Fibroblast of skin of right biceps (primary cell): ENCODE data around the gene RAB6A.
A peak's percentile ranks its signal among the peaks of the same experiment; 100 is the strongest.

Experiments used
- DNase-seq: peaks from one replicate; pipeline ENCODE4 v3.0.0-alpha.2; 2013

Gene RAB6A

DNA sequence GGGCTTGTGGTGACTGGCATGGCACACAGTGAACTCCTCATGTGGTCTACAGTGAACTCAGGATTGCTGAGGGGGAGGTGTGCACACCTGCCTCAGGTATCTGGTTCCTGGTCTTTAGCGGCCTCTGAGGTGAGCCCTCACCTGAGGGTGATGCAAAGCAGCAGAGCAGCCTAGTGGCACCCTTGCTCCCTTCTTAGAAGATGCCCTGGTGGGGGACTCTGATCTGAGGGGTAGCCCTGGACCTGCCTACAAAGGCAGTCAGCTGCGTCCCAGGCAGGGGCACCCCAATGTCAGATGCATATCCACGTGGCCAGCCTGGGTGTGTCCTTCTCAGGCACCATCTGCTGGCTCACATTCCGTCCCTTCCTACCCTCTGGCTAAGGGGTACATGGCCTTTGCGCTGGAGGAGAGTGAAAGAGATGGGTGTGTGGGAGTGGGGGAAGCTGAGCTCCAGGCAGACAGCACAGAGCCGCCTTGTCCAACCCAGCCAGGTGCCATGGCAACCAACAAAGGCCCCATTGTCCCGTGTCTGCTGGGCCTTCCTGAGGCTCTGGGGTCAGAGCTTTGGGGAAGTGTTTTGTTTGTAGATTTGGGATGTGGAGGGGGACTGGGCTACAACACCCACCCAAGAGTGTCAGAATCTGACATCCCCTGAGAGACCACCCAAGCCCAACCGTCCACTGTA, 108.7 kb downstream of the RAB6A start:
- no peak for DNase-seq

DNA sequence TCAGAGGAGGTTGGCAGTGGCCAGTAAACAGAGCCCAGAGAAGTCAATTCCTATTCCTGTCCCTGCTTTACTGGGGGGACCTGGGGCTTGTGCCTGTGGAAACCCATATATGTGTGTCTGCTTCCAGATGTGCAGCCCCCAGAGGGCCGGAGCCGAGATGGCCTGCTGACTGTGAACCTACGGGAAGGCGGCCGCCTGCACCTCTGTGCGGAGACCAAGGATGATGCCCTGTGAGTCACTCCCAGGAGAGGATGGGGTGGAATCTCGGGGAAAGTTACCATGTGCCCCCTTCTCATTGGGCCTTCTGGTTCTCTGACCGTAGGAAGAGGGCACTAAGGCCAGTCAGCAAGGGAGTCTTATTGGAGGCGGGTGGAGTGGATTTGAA, 109.2 kb downstream of the RAB6A start:
- DNase-seq, result no peak

DNA sequence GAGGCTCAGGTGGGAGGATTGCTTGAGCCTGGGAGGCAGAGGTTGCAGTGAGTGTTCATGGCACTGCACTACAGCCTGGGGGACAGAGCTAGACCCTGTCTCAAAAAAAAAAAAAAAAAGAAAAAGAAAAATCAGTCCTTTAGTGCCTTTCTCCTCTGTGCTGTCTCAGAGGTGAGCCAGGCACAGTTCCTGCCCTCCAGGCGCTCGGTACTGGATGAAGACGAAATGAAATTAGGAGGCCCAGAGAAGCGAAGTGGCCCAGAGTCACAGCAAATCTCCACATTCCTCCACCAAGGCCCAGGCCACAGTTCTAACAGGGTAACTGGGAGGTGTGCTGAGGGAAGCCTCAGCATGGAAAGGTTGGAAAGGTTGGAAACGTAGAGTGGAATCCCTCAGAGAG, 109.6 kb downstream of the RAB6A start:
- DNase-seq, result no peak

DNA sequence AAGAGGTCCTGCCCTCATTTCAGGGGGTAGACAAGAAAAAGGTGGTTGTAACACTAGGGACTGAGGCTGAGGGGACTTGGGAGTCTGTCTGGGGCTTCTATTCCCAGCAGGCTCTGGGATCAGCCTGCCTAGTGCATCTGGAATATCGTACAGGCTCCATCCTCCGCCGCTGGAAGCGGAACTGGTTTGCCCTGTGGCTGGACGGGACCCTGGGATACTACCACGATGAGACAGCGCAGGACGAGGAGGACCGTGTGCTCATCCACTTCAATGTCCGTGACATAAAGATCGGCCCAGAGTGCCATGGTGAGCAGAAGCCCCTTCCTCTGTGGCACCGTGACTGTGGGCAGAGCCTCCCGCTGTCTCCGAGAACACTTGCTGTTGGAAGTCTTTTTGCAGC, 110.5 kb downstream of the RAB6A start:
- no peak for DNase-seq

DNA sequence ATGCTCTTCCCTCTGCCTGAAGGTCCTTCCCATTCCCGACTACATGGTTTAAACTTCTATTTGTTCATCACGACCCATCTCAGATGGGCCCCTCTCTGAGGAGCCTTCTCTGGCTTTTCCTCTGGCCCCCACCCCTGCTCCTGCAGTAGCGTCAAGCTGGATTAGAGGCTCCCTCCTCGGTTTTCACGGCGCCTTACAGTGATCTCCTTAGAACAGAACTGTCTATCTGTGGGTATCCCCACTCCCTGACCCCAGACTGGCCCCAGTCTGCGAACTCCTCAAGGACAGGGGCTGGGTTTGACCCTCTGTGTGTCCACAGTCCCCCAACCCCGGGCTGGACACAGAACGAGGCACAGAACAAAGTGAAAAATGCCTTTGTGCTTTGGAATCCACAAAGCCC, 111.7 kb downstream of the RAB6A start:
- DNase-seq, result no peak

DNA sequence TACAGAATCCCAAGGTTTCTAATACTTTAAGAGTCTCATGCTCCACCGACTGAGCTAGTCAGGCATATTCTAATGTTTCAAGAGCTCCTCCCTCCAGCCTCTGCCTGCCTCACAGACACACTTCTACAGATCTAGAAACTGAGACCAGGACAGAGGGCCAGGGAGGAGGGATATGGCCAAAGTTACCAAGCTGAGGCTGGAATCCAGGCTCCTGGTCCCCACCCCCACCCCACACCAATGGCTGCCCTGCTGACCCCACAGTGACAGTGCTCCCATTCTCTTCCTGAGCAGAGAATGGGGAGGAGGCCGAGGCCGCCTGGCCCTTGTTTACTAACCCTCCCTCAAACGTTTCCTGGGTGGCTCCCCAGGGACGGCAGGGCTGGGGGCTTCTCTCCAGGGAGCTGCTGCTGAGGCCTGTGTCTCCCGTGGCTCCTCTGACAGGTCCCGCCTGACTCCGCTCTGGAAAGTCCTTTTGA, 112.3 kb downstream of the RAB6A start:
- DNase-seq, result no peak

DNA sequence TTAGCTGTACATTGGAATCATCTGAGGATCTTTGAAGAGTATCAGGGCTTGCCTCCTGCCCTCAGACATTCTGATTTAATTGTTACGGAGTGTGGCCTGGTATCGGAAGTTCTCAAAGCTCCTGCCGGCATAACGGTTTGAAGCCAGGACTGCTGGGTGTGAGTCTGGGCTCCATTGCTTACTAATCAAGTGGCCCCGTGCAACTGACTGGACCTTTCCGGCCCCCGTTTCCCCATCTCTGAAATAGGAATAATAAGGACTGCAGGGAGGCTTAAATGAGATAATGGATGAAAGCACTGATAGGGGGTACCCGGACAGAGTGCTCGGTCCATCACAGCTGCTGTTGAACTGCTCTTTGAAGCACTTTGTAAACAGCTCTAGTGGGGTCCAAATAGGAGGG, 112.8 kb downstream of the RAB6A start:
- DNase-seq, result no peak

DNA sequence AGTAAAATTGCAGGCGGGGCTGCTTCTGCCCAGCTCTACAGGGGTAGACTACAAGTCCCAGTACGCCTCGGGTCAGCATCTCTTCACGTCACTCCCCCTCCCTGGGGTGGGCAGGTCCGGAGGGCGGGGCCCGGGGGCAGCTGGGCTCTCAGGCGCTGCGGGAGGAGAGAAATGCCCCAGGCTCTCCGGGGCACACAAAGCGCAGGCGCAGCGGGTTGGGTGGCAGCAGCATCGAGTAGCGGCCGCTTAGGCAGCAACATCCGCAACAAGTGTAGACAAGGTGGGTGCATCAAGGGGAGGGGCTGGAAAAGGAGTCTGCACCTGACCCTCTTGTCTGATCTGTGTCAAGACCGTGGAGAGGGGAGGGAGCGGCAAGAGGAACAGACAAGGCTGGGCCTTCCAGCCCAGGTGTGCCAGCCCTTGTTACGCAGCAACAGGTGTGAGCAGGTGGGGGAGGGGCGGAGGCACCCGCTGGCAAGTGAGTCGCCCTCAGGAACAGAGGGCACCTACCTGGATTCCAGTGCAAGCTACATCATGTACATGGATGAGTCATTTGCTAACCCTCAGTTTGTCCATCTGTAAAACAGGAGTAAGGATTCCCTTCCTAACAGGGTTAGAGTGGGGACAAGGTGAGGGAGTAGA, 113.3 kb downstream of the RAB6A start:
- DNase-seq, result peak; percentile 67

DNA sequence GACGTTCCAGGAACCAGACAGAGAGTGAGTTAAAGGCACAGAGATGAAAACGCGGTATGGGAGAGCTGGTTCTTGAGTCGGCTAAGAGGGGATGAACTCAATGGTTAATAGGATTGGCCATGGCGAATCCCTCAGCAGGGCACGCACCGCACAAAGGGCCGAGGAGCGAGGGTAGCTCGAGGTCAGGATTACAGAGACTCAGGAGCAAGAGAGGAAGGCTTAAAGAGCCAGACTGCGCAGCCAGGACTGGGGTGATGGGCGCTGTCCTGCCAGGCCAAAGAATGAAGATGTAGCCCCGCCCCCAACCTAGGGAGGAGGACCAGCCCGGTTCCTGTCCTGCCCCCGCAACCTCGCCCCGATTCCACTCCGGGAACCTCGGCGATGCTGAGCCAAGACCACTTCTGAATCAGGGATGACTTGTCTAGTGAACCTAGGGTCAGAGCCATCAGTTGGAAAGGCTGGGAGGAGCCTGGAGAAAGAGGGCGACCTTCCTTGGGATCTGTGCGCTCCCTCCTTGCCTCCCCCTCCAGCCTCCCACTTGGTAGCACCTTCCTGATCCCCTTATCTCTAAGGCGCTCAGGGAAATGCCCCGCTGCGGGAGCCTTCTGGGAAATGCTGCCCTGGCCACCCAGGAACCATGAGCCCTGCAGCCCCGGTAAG, 114.8 kb downstream of the RAB6A start, which contains the start of gene PLEKHB1:
Gene PLEKHB1 (plus strand): TSS at position 610 of the 660 bp plus-strand sequence. CDS start 28 bp downstream, at position 638.
- DNase-seq, result peak; percentile 11

DNA sequence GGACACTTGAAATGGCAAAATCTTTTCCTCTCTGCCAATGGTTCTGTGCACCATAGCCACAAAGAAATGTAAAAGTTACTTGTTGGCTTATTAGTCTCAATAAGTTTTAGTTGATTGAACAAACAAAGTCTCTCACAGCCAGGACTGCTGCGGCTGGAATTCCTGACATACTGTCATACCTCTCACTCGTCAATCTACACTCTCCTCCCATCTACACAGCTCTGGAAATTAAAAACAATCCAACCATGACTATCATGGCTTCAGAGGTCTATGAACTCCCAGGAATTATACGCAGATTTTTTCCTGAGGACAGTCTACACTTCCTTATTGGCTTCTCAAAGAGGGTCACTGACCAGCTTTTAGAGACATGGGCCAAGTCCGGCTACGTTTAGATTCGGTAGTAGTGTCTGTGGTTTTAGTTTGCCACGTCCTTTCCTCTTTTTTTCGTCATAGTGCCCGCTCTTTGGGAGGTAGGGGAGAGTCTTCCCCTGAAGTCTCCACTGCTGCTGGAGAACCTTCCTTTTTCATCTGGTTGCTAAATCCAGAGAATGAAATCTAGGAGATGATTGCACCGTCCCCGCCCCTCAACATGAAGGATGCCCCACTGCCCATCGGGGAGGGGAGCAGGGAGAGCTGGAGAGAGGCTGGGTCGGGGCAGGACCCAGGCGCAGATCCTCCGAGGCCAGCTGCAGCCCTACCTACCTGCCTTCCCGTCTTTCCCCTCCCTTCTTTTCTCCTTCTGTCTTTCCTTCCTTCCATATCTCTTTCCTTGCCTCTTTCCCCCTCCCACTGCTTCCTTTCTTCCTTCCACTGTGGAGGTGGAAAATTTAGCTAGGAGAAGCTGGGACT, 115.5 kb downstream of the RAB6A start:
- DNase-seq, result peak; percentile 22

DNA sequence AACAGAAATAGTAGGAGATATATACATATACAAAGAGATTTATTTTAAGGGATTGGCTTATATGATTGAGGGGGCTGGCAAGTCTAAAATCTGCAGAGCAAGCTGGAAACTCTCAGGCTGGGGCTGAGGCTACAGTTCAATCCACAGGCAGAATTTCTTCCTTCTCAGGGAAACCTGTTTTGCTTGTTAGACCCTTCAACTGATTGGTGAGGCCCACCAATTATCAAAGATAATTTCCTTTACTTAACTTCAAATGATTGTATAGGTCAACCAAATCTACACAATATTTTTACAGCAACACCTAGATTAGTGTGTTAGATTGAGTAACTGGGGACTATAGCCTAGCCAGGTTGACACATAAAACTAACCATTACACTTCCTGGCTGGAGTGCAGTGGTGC, 119.2 kb downstream of the RAB6A start:
- DNase-seq, result no peak

DNA sequence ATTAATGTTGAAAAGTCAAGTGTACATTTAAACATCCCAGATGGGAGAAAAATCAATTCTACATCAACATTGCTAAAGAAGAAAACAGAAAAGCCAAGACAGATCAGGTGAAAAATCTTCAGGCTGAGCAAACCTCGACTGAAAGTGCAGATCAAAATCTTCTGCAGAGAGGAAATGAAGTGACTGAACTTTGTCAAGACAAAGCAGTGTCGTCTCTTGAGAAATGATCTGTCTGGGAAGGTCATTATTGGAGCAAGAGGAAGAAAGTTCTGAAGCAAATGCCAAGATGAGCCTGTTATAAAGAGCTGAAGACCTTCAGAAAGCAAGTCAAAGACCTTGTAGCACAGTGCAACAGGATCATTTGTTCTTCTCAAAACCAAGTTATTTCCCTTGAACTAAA, 120.3 kb downstream of the RAB6A start:
- no peak for DNase-seq

DNA sequence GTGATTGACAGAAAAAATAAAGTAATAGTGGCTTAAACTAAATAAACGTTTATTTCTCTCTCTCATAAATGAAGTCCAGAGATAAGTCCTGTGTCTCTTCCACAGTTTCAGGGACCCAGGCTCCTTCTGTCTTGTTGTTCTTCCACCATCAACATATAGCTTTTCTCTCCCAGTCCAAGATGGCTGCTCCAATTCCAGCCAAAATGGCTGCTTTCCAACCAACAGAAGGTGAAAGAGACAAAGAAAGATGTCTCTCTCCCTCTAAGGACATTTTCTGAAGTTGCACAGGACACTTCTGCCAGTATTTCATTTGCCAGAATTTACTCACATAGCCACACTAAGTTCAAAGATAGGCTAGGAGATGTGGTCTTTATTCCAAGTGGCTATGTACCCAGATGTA, 123.9 kb downstream of the RAB6A start:
- no peak for DNase-seq

DNA sequence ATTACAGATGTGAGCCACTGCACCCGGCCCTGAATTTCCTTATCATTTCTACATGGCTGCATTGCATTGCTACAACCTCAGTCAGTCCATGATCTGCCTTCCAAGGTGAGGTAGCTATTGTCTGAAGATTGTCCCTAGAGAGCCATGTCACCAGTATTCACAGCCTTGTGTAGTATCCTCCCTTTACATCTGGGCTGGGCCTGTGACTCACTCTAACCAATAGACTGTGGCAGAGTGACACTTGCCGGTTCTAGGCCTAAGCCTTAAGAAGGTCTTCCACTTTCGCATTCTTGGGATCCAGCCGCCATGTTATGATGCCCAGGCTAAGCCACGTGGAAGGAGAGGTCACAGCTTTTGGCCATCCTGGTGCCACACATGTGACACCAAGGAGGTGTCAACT, 124.6 kb downstream of the RAB6A start:
- DNase-seq, result no peak

DNA sequence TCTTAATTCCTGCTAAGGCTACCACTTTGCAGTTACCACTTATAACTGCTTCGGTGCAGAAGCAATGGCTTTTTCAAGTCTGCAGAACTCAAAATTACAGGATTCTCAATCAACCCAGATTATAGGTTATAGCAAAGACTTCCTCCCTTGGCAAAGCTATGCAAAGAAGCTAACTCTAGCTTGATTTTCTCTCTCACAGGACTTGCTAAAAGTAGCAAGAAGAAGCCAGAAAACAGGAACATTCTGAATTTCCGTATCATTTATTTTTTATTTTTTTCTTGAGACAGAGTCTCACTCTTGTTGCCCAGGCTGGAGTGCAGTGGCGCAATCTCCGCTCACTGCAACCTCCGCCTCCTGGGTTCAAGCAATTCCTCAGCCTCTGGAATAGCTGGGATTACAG, 125.2 kb downstream of the RAB6A start:
- DNase-seq, result no peak

DNA sequence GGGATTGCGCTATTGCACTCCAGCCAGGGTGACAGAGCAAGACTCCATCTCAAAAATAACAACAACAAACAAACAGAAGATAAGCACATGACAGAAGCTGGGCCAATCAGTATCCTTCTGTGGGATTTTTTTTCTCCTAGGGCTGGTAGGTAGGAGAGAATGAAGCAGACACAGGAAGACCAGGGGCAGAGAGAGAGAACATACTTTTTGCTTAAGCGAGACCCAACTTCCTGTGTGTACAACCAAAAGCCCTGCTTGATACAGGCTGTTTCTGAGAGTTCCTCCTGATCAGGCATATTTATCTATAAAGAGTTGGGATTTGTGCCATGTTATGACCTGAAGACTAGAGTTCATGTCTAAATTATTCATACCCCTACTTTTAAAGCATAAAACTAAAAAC, 126.9 kb downstream of the RAB6A start:
- no peak for DNase-seq

DNA sequence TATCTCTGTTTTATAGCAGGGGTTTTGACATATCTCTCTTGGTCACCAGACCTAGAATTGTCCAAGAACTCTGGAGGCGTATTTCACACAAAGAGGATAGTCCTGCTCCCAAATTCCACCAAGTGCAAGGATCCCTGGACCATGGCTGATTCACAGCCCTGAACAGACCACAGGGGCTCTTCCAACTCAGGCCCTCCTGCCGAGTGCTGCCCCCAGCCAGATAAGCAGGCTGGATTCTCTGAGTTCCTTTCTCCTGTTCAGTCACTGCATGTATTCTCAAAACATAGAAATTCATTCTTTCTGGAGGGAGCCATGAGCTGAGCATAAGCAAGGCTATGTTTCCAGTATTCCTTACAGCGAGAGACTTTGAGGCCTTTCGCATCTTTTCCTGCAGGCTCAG, 127.9 kb downstream of the RAB6A start:
- no peak for DNase-seq

DNA sequence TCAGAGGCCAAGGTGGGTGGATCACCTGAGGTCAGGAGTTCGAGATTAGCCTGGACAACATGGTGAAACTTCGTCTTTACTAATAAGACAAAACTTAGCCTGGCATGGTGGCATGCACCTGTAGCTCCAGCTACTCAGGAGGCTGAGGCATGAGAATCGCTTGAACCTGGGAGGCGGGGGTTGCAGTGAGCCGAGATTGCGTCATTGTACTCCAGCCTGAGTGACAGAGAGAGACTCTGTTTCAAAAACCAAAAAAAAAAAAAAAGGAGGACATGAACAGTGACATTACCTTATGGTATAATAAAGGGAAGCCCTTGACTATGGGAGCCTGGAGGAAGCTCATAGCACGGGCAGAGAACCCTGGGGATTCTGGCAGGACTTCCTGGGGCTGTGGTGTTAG, 131.0 kb downstream of the RAB6A start:
- no peak for DNase-seq

DNA sequence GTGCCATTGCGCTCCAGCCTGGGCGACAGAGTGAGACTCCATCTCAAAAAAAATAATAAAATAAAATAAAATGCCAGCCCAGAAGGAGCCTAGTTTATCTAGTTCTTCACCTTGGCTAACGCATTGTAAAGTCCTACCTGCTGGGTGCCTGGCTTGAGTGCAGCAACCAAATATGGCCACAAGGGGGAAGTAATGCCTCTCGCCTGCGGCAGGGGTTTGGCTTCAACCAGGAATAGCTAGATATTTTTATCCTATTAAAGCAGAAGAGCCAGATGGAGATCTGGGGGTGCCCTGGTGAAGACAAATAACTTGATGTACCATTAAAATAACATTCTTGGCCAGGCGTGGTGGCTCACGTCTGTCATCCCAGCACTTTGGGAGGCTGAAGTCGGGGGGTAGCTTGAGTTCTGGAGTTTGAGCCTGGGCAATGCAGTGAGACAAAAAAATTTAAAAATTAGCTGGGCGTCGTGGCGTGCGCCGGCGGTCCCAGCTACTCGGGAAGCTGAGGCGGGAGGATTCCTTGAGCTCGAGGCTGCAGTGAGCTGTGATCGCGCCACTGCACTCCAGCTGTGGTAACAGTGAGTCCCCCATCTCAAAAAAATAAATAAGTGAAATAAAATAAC, 135.1 kb downstream of the RAB6A start:
- DNase-seq, result peak; percentile 61
